ENCODE measurements around the gene RABIF.
"Not testable (repeated sequence)": the region's sequence is repeated elsewhere in the genome, so short reads cannot be mapped to it uniquely, and the experiment has no call there.

Gene RABIF

GRCh38 chr1:202831906-202832305, 57.0 kb downstream of the RABIF start:
- DNase-seq, result no peak

GRCh38 chr1:202829223-202829622, 59.7 kb downstream of the RABIF start:
- not testable (repeated sequence) for DNase-seq
